GM18502 (cell line): Measurements from ENCODE around the gene NFU1.
"Not testable (repeated sequence)": the region's sequence is repeated elsewhere in the genome, so short reads cannot be mapped to it uniquely, and the experiment has no call there.

Source experiments
- ATAC-seq: cut with Tn5 transposase; IDR thresholded peaks from one replicate; pipeline ENCODE4 v1.9.1; 2021; ENCODE audit warnings: mild to moderate bottlenecking; ENCODE audit not compliant: unreplicated experiment, poor library complexity

NFU1 gene

GRCh38 chr2:69354976-69355375 lies 82.3 kb downstream of the NFU1 start:
- not testable (repeated sequence) for ATAC-seq

- no peak for ATAC-seq
Measured at GRCh38 chr2:69353360-69353759, 83.9 kb downstream of the NFU1 start.

- ATAC-seq, result no peak
Measured at GRCh38 chr2:69348781-69349180, 88.5 kb downstream of the NFU1 start.
